NCI-H146 treated with DMSO at 0.1 percent for 48 hours (cell line): ENCODE measurements around the gene ARHGAP21.
A peak's percentile ranks its signal among the peaks of the same experiment; 100 is the strongest.

Source experiments
- DNase-seq: peaks from one replicate; lab custom pipeline; 2025; ENCODE audit not compliant: unreplicated experiment; lab: John Stamatoyannopoulos, UW

Gene ARHGAP21

GRCh38 chr10:24589265-24589664 is 134.4 kb downstream of the ARHGAP21 start:
- no peak for DNase-seq

GRCh38 chr10:24579906-24580305 is 143.8 kb downstream of the ARHGAP21 start:
- no peak for DNase-seq

GRCh38 chr10:24579448-24579847 is 144.2 kb downstream of the ARHGAP21 start:
- no peak for DNase-seq

- DNase-seq, result no peak
Observed at GRCh38 chr10:24575481-24576002, 148.1 kb downstream of the ARHGAP21 start.

- no peak for DNase-seq
Observed at GRCh38 chr10:24574578-24575155, 149.0 kb downstream of the ARHGAP21 start.

- no peak for DNase-seq
Observed at GRCh38 chr10:24574161-24574560, 149.5 kb downstream of the ARHGAP21 start.

- no peak for DNase-seq
Observed at GRCh38 chr10:24571870-24572450, 151.7 kb downstream of the ARHGAP21 start.

- no peak for DNase-seq
Observed at GRCh38 chr10:24570658-24571426, 152.8 kb downstream of the ARHGAP21 start.

- no peak for DNase-seq
Observed at GRCh38 chr10:24569828-24570657, 153.6 kb downstream of the ARHGAP21 start.

- no peak for DNase-seq
Observed at GRCh38 chr10:24569330-24569796, 154.3 kb downstream of the ARHGAP21 start.

- no peak for DNase-seq
Observed at GRCh38 chr10:24568042-24568441, 155.6 kb downstream of the ARHGAP21 start.

- no peak for DNase-seq
Observed at GRCh38 chr10:24561453-24561852, 162.2 kb downstream of the ARHGAP21 start.

GRCh38 chr10:24556750-24557742 is 166.6 kb downstream of the ARHGAP21 start:
- peak; percentile 30 for DNase-seq

GRCh38 chr10:24556126-24556749 is 167.4 kb downstream of the ARHGAP21 start:
- DNase-seq, result no peak

GRCh38 chr10:24554036-24554435 is 169.7 kb downstream of the ARHGAP21 start:
- no peak for DNase-seq

- DNase-seq, result no peak
Observed at GRCh38 chr10:24553051-24553612, 170.6 kb downstream of the ARHGAP21 start.

- peak; percentile 11 for DNase-seq
Observed at GRCh38 chr10:24552346-24553016, 171.2 kb downstream of the ARHGAP21 start.

GRCh38 chr10:24551161-24551560 is 172.5 kb downstream of the ARHGAP21 start:
- DNase-seq, result no peak

- DNase-seq, result no peak
Observed at GRCh38 chr10:24550680-24551079, 173.0 kb downstream of the ARHGAP21 start.
